K562 (cell line): ENCODE measurements around the gene NCCRP1. TPM values are rescaled to one million over a fixed set of nuclear protein-coding genes. Genes with fewer than 3 reads are reported as not detected.

Experiments
- ATAC-seq: fragments of 200-7000 bp; cut with Tn5 transposase; 3 replicates; pipeline ENCODE4 v1.9.1; 2020; ENCODE audit warnings: moderate library complexity
- BruUV-seq: library from RNA; stranded (reverse); fragments of 400-500 nt; replicated peaks from 2 replicates; lab custom pipeline; 2021; lab: Mats Ljungman, UMichigan
- CTCF ChIA-PET: fragments of 300-600 bp; formaldehyde crosslinking; extraction: SDS; loops from one replicate; lab custom pipeline; 2021; ENCODE audit warnings: low intra/inter-chr PET ratio; lab: Yijun Ruan, JAX
- POLR2A ChIA-PET: fragments of 300-600, 350-650 bp; sonication (Branson Sonifier 250); formaldehyde crosslinking; extraction: SDS; loops from one replicate; lab custom pipeline; 2021; ENCODE audit warnings: antibody characterized with exemption, inconsistent platforms; lab: Yijun Ruan, JAX
- DNase-seq, 4 experiments: peaks; one replicate each; pipeline versions ENCODE4 v3.0.0 to v3.0.0-alpha.2; 2011 to 2018; ENCODE audit warnings: low spot score in 3 of 4, mixed read lengths in 3 of 4; ENCODE audit errors: extremely low read depth in 1 of 4
- FAIRE-seq: peaks from 2 replicates; lab custom pipeline; 2011; peaks lifted over from hg19 to GRCh38; lab: Jason Lieb, UNC
- H2AFZ ChIP-seq: 2 replicates; pipeline ENCODE4 v1.6.0; 2011; ENCODE audit warnings: low read depth, low read length, control low read depth, inconsistent platforms
- H3K27ac ChIP-seq: fragments of 200-600 bp; 3 replicates; pipeline ENCODE4 v1.8.0; 2011; ENCODE audit warnings: low read depth, mild to moderate bottlenecking, control low read depth, inconsistent platforms, low read length, moderate library complexity, mixed read lengths; ENCODE audit errors: extremely low read depth
- H3K27me3 ChIP-seq, 2 experiments: fragments of 300-600 bp in 1 of 2; 2 replicates in 1 of 2; 3 replicates in 1 of 2; pipeline versions ENCODE4 v1.6.0 to v1.8.0; 2011; ENCODE audit warnings: inconsistent platforms in 2 of 2, low read length in 2 of 2, mild to moderate bottlenecking in 1 of 2, mixed read lengths in 1 of 2, moderate library complexity in 1 of 2; ENCODE audit not compliant: control insufficient read depth in 2 of 2, insufficient read depth in 2 of 2
- H3K36me3 ChIP-seq: fragments of 300-600 bp; 3 replicates; pipeline ENCODE4 v1.8.0; 2011; ENCODE audit warnings: mild to moderate bottlenecking, low read length, inconsistent platforms; ENCODE audit not compliant: control insufficient read depth, insufficient read depth
- H3K4me1 ChIP-seq, 2 experiments: fragments of 200-600 bp in 1 of 2; replicated peaks in 1 of 2; 2 replicates in 1 of 2; 3 replicates in 1 of 2; pipeline versions ENCODE4 v1.5.1 to v1.8.0; 2011; ENCODE audit warnings: inconsistent platforms in 2 of 2, low read length in 2 of 2, mild to moderate bottlenecking in 1 of 2, mixed read lengths in 1 of 2, moderate library complexity in 1 of 2; ENCODE audit not compliant: control insufficient read depth in 2 of 2, insufficient read depth in 2 of 2
- H3K4me2 ChIP-seq: 2 replicates; pipeline ENCODE4 v1.6.1; 2011; ENCODE audit warnings: low read length, control low read depth, inconsistent platforms, mixed read lengths; ENCODE audit not compliant: insufficient read depth
- H3K4me3 ChIP-seq: fragments of 200-600 bp; sonication (generic), shearing (Covaris generic); 2 replicates; pipeline ENCODE4 v1.5.1; 2016; ENCODE audit warnings: control low read depth, inconsistent platforms
- H3K79me2 ChIP-seq: fragments of 200-600 bp; 3 replicates; pipeline ENCODE4 v1.8.0; 2011; ENCODE audit warnings: low read length, inconsistent platforms; ENCODE audit not compliant: control insufficient read depth, insufficient read depth
- H3K9ac ChIP-seq, 2 experiments: 2 replicates each; pipeline versions ENCODE4 v1.6.0 to v1.6.1; 2011; ENCODE audit warnings: low read depth in 2 of 2, low read length in 2 of 2, control low read depth in 1 of 2, inconsistent platforms in 1 of 2, mild to moderate bottlenecking in 1 of 2, mixed read lengths in 1 of 2; ENCODE audit not compliant: insufficient read depth in 1 of 2
- H3K9me1 ChIP-seq: one replicate; pipeline ENCODE4 v1.6.0; 2011; ENCODE audit warnings: inconsistent platforms, mild to moderate bottlenecking, low read length, moderate library complexity; ENCODE audit not compliant: control insufficient read depth, insufficient read depth
- H3K9me3 ChIP-seq: replicated peaks from 2 replicates; pipeline ENCODE4 v1.5.1; 2011; ENCODE audit warnings: low read depth, low read length, inconsistent platforms; ENCODE audit not compliant: control insufficient read depth, insufficient read depth
- H4K20me1 ChIP-seq: replicated peaks from 2 replicates; pipeline ENCODE4 v1.6.1; 2011; ENCODE audit warnings: low read length, inconsistent platforms, mixed read lengths; ENCODE audit not compliant: control insufficient read depth, insufficient read depth
- CREM ChIP-seq: IDR thresholded peaks from 2 replicates; pipeline ENCODE4 v1.6.1; 2014; ENCODE audit warnings: antibody characterized with exemption, low read depth
- HNRNPL ChIP-seq: fragments of 200-400 bp; formaldehyde crosslinking; IDR thresholded peaks from 2 replicates; pipeline ENCODE4 v1.6.1; 2017; ENCODE audit warnings: low read depth, mild to moderate bottlenecking, low read length
- L3MBTL2 ChIP-seq: fragments of 450-650 bp; IDR thresholded peaks from 2 replicates; pipeline ENCODE4 v1.6.1; 2016; ENCODE audit warnings: mild to moderate bottlenecking, moderate library complexity
- MCM3 ChIP-seq: fragments of 450-650 bp; IDR thresholded peaks from 2 replicates; pipeline ENCODE4 v1.6.1; 2016
- NCOA1 ChIP-seq: fragments of 450-650 bp; IDR thresholded peaks from 2 replicates; pipeline ENCODE4 v1.6.1; 2016; ENCODE audit warnings: low read depth
- NEUROD1 ChIP-seq: fragments of 150-350 bp; IDR thresholded peaks from 2 replicates; pipeline ENCODE4 v1.6.1; 2014; ENCODE audit warnings: borderline replicate concordance, low read length, low read depth; ENCODE audit not compliant: partially characterized antibody
- POLR2G ChIP-seq: fragments of 200-400 bp; formaldehyde crosslinking; IDR thresholded peaks from 2 replicates; pipeline ENCODE4 v1.6.1; 2017; ENCODE audit warnings: low read depth, mild to moderate bottlenecking, antibody characterized with exemption, low read length, moderate library complexity
- RB1 ChIP-seq: fragments of 450-650 bp; IDR thresholded peaks from 2 replicates; pipeline ENCODE4 v1.6.1; 2017; ENCODE audit warnings: low read depth, mild to moderate bottlenecking
- RBM25 ChIP-seq: fragments of 200-400 bp; formaldehyde crosslinking; IDR thresholded peaks from 2 replicates; pipeline ENCODE4 v1.6.1; 2018; ENCODE audit warnings: low read length, low read depth, moderate library complexity; ENCODE audit not compliant: severe bottlenecking
- RBM39 ChIP-seq: fragments of 200-400 bp; formaldehyde crosslinking; optimal IDR thresholded peaks from 2 replicates; pipeline ENCODE3; 2018; ENCODE audit warnings: low read depth, low read length
- TAL1 ChIP-seq: fragments of 450-650 bp; IDR thresholded peaks from 2 replicates; pipeline ENCODE4 v1.6.1; 2016; ENCODE audit warnings: mild to moderate bottlenecking
- TCFL5 ChIP-seq: fragments of 250-450 bp; sonication (Bioruptor Pico); conservative IDR thresholded peaks from 2 replicates; pipeline ENCODE4 v1.6.1; 2021; ENCODE audit warnings: mild to moderate bottlenecking, moderate library complexity, matching md5 sums
- YBX1 ChIP-seq: fragments of 450-650 bp; IDR thresholded peaks from 2 replicates; pipeline ENCODE4 v1.7.1; 2016; ENCODE audit warnings: mild to moderate bottlenecking
- ZBED1 ChIP-seq: IDR thresholded peaks from 2 replicates; pipeline ENCODE4 v1.6.1; 2014
- ZKSCAN3 ChIP-seq: fragments of 250-450 bp; sonication (Bioruptor Pico); IDR thresholded peaks from 2 replicates; pipeline ENCODE4 v1.4.0; 2020
- ZNF146 ChIP-seq: IDR thresholded peaks from one replicate; pipeline ENCODE4 v1.6.1; 2018; ENCODE audit warnings: missing compliant biosample characterization; ENCODE audit not compliant: unreplicated experiment
- ZNF175 ChIP-seq: fragments of 200-800 bp; sonication (Bioruptor generic); IDR thresholded peaks from 2 replicates; pipeline ENCODE4 v1.6.1; 2016; ENCODE audit warnings: low read depth, mild to moderate bottlenecking, missing genetic modification characterization, missing compliant biosample characterization
- ZNF239 ChIP-seq: fragments of 250-450 bp; sonication (Bioruptor Pico); IDR thresholded peaks from 2 replicates; pipeline ENCODE4 v1.4.0; 2020; ENCODE audit warnings: mild to moderate bottlenecking
- ZNF395 ChIP-seq: fragments of 200-800 bp; sonication (Bioruptor generic); IDR thresholded peaks from 2 replicates; pipeline ENCODE4 v1.6.1; 2017; ENCODE audit warnings: missing genetic modification characterization, missing compliant biosample characterization
- WGBS: fragments of 100-300 bp; shearing (Covaris generic); methylation state at CpG from one replicate; pipeline ENCODE4 v1.1.6; 2016; ENCODE audit warnings: low coverage, mixed read lengths; ENCODE audit not compliant: insufficient coverage; ENCODE audit errors: missing lambda C conversion rate; 5-methylcytosine and 5-hydroxymethylcytosine counted together
- in situ Hi-C: fragments of 300-500 bp; cut with MboI; formaldehyde crosslinking; loops from 4 replicates; pipeline ENCODE4 v1.15.0; 2018; ENCODE audit warnings: inconsistent platforms, mixed read lengths
- intact Hi-C: fragments of 100-400 bp; cut with micrococcal nuclease; formaldehyde crosslinking; loops from 2 replicates; pipeline ENCODE4 v1.14.2; 2022
- polyA plus RNA-seq, 8 experiments: library from polyadenylated mRNA; depleted of rRNA in 4 of 8; stranded (reverse) in 5 of 8; unstranded in 3 of 8; fragments of >200 nt; fragmentation: Nextera tagmentation in 2 of 8; fragmentation: Illumina TruSeq in 1 of 8; extraction: Ambion mirVana in 2 of 8; extraction: Trizol in 1 of 8; gene quantifications; 2 replicates each; pipeline versions ENCODE4 v1.2.1 to v1.2.3, GENCODE V29; 2011 to 2014; ENCODE audit warnings: inconsistent platforms in 1 of 8, missing spikeins in 1 of 8
- total RNA-seq, 7 experiments: library from RNA; depleted of rRNA in 6 of 7; stranded (reverse); fragments of >200 nt in 6 of 7; fragmentation: Illumina TruSeq in 2 of 7; extraction: Trizol in 2 of 7; gene quantifications; 2 replicates each; pipeline versions ENCODE4 v1.2.1 to v1.2.3, GENCODE V29; 2011 to 2021; ENCODE audit warnings: low replicate concordance in 1 of 7
- TF ChIP-seq, protein P1 (sequence below), 3 experiments: fragments of 200-800 bp in 1 of 3; fragments of 250-450 bp in 1 of 3; fragments of 450-650 bp in 1 of 3; sonication (Bioruptor Pico) in 1 of 3; sonication (Bioruptor generic) in 1 of 3; formaldehyde crosslinking in 1 of 3; IDR thresholded peaks; 2 replicates each; pipeline versions ENCODE4 v1.6.1 to v1.8.0; 2016 to 2022; ENCODE audit warnings: mild to moderate bottlenecking in 2 of 3, missing genetic modification characterization in 2 of 3, missing compliant biosample characterization in 1 of 3, moderate library complexity in 1 of 3

NCCRP1 gene
- total and polyA plus RNA-seq, 9 of the 15 experiments (the other 6 are each of a cell fraction or from before 2014, with no cell fraction given), result 0.05 TPM; not detected in 8

- POLR2A ChIA-PET, result no interaction called here
These were observed 10.4 kb upstream of the NCCRP1 start for GRCh38 chr19:39186391-39186790.

DNA sequence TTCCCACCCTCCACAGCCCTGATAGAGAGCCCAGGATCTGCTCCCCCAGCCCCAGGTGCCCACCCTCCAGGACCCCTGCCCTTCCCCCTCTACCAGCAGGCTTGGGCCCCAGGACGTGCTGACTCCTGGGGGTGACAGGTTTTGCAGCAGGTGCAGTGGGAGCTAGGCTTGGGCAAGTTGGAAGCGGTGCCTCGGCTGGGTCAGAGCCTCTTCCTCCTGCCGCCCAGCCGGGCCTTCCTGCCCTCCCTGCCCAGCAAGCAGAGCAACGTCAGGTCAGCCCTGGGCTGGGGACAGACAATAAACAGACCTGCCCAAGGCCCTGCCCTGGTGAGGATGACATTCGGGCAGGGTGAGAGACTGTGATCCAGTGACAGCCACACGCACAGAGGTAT lies 9.2 kb upstream of the NCCRP1 start:
- Histone ChIP-seq H3K36me3 (no peaks in the 10 kb centered on the region), H3K27me3 (no peaks in the 10 kb centered on the region), H3K9me1 (no peaks in the 10 kb centered on the region), H4K20me1 (no peaks in the 10 kb centered on the region; the same call in 1 of the 2 replicates), H3K4me3 (no peak overlapping the region), H3K9me3 (no peaks in the 10 kb centered on the region), H3K4me2 (no peak overlapping the region), H3K79me2 (no peaks in the 10 kb centered on the region), H3K27ac (no peak overlapping the region), H2AFZ (no peak overlapping the region), H3K9ac (no peak overlapping the region), H3K4me1 (peaks cover 0 to 11% of the 10 kb centered on the region in 2 experiments; a peak in 4 of 5 replicates)
- in situ Hi-C loops (no loop called here), intact Hi-C loops (loop anchor here (1.0 to 5.0 kb wide), 2 partner anchors 65 to 225 kb away; no protein-coding TSS in a partner anchor)
- WGBS, result 40% methylated on average over 6 of the region's 8 CpGs
- DNase-seq (no peak), FAIRE-seq (no peak), ATAC-seq (peak; percentile 24)
- ChIA-PET POLR2A (no interaction called here), CTCF (no interaction called here)
- no TSS peak for BruUV-seq
- TF ChIP-seq, protein P1, sequence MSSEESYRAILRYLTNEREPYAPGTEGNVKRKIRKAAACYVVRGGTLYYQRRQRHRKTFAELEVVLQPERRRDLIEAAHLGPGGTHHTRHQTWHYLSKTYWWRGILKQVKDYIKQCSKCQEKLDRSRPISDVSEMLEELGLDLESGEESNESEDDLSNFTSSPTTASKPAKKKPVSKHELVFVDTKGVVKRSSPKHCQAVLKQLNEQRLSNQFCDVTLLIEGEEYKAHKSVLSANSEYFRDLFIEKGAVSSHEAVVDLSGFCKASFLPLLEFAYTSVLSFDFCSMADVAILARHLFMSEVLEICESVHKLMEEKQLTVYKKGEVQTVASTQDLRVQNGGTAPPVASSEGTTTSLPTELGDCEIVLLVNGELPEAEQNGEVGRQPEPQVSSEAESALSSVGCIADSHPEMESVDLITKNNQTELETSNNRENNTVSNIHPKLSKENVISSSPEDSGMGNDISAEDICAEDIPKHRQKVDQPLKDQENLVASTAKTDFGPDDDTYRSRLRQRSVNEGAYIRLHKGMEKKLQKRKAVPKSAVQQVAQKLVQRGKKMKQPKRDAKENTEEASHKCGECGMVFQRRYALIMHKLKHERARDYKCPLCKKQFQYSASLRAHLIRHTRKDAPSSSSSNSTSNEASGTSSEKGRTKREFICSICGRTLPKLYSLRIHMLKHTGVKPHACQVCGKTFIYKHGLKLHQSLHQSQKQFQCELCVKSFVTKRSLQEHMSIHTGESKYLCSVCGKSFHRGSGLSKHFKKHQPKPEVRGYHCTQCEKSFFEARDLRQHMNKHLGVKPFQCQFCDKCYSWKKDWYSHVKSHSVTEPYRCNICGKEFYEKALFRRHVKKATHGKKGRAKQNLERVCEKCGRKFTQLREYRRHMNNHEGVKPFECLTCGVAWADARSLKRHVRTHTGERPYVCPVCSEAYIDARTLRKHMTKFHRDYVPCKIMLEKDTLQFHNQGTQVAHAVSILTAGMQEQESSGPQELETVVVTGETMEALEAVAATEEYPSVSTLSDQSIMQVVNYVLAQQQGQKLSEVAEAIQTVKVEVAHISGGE (CRISPR knock-in tag; IDR thresholded peaks at IDR 0.05), result no peak
- TF ChIP-seq L3MBTL2 (no peak), MCM3 (no peak), CREM (no peak), ZNF395 (CRISPR knock-in tag) (no peak), TCFL5 (no peak)

More at GRCh38 chr19:39186391-39186790, 10.4 kb upstream of the NCCRP1 start:
- Histone ChIP-seq H3K4me3 (no peak overlapping the region), H3K9me1 (no peaks in the 10 kb centered on the region), H3K9me3 (no peaks in the 10 kb centered on the region), H2AFZ (no peak overlapping the region), H4K20me1 (no peaks in the 10 kb centered on the region; the same call in 1 of the 2 replicates), H3K27ac (no peak overlapping the region), H3K79me2 (no peaks in the 10 kb centered on the region), H3K4me2 (no peak overlapping the region), H3K27me3 (no peaks in the 10 kb centered on the region), H3K36me3 (no peaks in the 10 kb centered on the region), H3K4me1 (peaks cover 0 to 11% of the 10 kb centered on the region in 2 experiments; a peak in 4 of 5 replicates), H3K9ac (no peak overlapping the region)
- FAIRE-seq (no peak), ATAC-seq (no peak), DNase-seq (no peak)
- WGBS, result 71% methylated on average over 8 of the region's 8 CpGs
- no TSS peak for BruUV-seq
- in situ Hi-C loops, result no loop called here
- TF ChIP-seq ZKSCAN3 (CRISPR knock-in tag) (no peak), RBM39 (no peak), POLR2G (no peak), ZNF239 (CRISPR knock-in tag) (no peak), ZNF175 (CRISPR knock-in tag) (no peak), TAL1 (no peak), RB1 (no peak), HNRNPL (no peak), YBX1 (no peak), ZBED1 (no peak), RBM25 (peak; percentile 31), NEUROD1 (no peak), ZNF146 (CRISPR knock-in tag) (peak; percentile 61), NCOA1 (no peak)
- CTCF ChIA-PET, result interaction anchor here (0.9 kb wide), 1 partner anchor 65 kb away, joined by 3 read pairs; no protein-coding TSS in a partner anchor
- intact Hi-C loops, result loop anchor here (5.0 kb wide), 1 partner anchor 224 kb away; no protein-coding TSS in a partner anchor
